Body of pancreas (tissue), 4 donors: ENCODE results near the gene SEC24D.

Experiments used
- CTCF ChIP-seq, 7 experiments: fragments of 450-650 bp in 4 of 7; fragments of 200-600 bp in 3 of 7; sonication (generic) in 3 of 7; IDR thresholded peaks; one replicate each; pipeline ENCODE4 v1.5.1; 2016 to 2019; ENCODE audit warnings: antibody characterized with exemption in 7 of 7
- POLR2A ChIP-seq, 3 donors: fragments of 450-650 bp; IDR thresholded peaks; one replicate each; pipeline ENCODE4 v1.6.1; 2016; ENCODE audit warnings: antibody characterized with exemption in 3 of 3, mild to moderate bottlenecking in 2 of 3

- TF ChIP-seq CTCF (IDR thresholded peaks at IDR 0.05) (no peak), POLR2A (IDR thresholded peaks at IDR 0.05) (no peak)
Measured at GRCh38 chr4:118811832-118812231, 24.1 kb downstream of the SEC24D start.
